Astrocyte of the spinal cord (primary cell): ENCODE data around the gene DENND5B.
A peak's percentile ranks its signal among the peaks of the same experiment; 100 is the strongest.
"Not testable (repeated sequence)": the region's sequence is repeated elsewhere in the genome, so short reads cannot be mapped to it uniquely, and the experiment has no call there.

Experiments used
- DNase-seq: peaks from one replicate; pipeline ENCODE4 v3.0.0; 2011; ENCODE audit warnings: low read depth, low spot score
- H3K4me3 ChIP-seq: 2 replicates; pipeline ENCODE4 v1.5.1; 2011; ENCODE audit warnings: low read depth, mild to moderate bottlenecking, low read length, moderate library complexity
- CTCF ChIP-seq: IDR thresholded peaks from 2 replicates; pipeline ENCODE4 v1.5.1; 2012; ENCODE audit warnings: low read depth, mild to moderate bottlenecking, low read length, inconsistent platforms
- in situ Hi-C: cut with HindIII; loops from 2 replicates; pipeline ENCODE4 v1.10.0; 2017; ENCODE audit warnings: low sequenced_read_pairs

DENND5B gene

GRCh38 chr12:31406345-31406744 is 184.6 kb downstream of the DENND5B start:
- DNase-seq, result no peak
- in situ Hi-C loops, result no loop called here
- no peak for TF ChIP-seq CTCF
- no peak overlapping the region for H3K4me3 ChIP-seq

- in situ Hi-C loops, result no loop called here
- no peak for TF ChIP-seq CTCF
Observed at GRCh38 chr12:31405021-31405420, 185.9 kb downstream of the DENND5B start.

GRCh38 chr12:31403099-31403607 is 187.8 kb downstream of the DENND5B start:
- TF ChIP-seq CTCF, result peak; percentile 94
- peak; percentile 94 for DNase-seq
- in situ Hi-C loops, H3K4me3 ChIP-seq: not testable (repeated sequence)

More at GRCh38 chr12:31405021-31405420, 185.9 kb downstream of the DENND5B start:
- no peak overlapping the region for H3K4me3 ChIP-seq
- no peak for DNase-seq

- in situ Hi-C loops, result no loop called here
- TF ChIP-seq CTCF, result no peak
- no peak for DNase-seq
- no peak overlapping the region for H3K4me3 ChIP-seq
Observed at GRCh38 chr12:31393004-31393550, 197.9 kb downstream of the DENND5B start.

DNA sequence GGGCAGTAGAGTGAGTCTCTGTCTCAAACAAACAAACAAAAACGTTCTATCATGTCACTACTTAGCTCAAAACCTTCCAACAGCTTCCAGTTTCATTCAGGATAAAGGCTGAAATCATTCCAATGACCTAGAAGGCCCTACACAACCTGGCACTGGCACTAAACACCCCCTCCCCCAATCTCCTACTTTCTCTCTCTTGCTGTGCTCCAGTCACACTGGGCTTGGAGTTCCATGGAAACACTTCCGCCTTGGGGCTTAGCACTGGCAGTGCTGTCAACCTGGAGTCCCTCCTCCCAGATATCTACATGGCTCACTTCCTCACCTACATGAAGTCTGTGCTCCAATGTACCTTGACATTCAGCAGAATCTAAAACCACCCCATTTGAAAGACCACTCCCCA is 199.9 kb downstream of the DENND5B start:
- in situ Hi-C loops, result no loop called here
- TF ChIP-seq CTCF, result no peak
- no peak for DNase-seq
- H3K4me3 ChIP-seq, result no peak overlapping the region

DNA sequence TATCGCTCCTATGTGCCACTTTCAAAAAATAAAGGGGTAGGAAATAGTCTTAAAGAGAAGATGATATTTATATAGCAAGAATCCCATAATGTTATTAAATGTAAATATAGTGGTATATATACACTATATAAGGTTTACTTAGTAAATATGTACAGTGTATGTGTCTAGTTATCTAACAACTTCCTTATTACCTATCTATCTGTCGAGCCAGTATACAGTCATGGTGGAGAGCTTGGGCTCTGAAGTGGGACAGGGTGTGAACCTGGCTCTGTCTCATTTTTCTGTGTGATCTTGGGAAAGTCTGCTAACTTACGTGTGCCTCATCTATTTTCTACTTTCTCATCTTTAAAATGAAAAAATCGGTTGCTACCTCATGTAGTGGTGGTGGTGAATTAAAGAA is 202.2 kb downstream of the DENND5B start:
- in situ Hi-C loops, result no loop called here
- DNase-seq, result no peak
- no peak for TF ChIP-seq CTCF

GRCh38 chr12:31387466-31387865 is 203.5 kb downstream of the DENND5B start:
- in situ Hi-C loops, result no loop called here

More for the DNA sequence above, 202.2 kb downstream of the DENND5B start:
- H3K4me3 ChIP-seq, result no peak overlapping the region

More at GRCh38 chr12:31387466-31387865, 203.5 kb downstream of the DENND5B start:
- no peak for DNase-seq
- no peak overlapping the region for H3K4me3 ChIP-seq
- no peak for TF ChIP-seq CTCF
